Measurements from ENCODE around the gene DIS3L2.

Gene DIS3L2

DNA sequence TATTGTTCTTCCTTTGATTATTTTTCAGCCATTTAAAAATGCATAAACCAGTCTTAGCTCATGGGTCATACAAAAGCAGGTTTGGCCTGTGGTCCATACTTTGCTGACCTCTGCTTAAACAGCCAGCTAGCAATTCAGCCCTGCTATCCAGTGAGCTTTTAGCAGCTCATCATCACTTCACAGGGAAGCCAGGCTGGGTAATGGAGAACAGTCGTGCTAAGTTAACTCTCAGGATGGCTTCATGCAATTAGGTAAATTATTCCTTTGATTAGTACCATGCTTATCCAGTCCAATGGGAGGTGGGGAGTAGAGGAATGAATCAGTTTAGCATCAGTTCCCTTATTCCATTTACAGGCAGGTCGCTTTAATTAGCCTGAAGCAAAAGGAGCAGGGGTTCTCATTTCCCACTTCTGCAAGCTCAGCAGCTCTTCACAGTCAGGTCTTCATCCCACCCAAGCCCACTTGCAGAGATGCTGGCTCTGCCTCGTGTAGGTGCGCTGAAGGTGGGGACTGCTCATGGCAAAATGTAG lies 307.2 kb downstream of the DIS3L2 start:
- no peak for DNase-seq (ENCODE audit: low spot score)

DNA sequence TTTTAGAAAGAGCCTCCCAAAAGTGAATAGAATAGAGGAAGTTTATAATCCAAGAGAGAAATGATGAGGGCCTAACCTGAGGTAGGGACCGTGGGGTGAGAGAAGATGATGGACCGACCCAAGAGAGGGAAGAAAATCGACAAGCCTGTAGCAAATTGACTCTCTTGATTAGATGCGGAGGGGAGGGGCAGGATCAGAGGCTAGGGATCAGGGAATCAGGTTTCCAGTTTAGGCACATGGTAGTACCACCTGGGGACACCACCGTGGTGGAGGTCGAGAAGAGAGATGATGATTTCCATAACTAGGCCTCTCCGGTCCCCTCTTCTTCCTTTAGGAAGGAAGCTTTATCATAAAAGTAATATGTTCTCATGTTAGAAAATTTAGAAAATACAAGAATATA lies 308.4 kb downstream of the DIS3L2 start:
- no peak for DNase-seq (ENCODE audit: low spot score)

- DNase-seq (ENCODE audit: low spot score) = no peak
Observed at GRCh38 chr2:232273903-232274643, 312.6 kb downstream of the DIS3L2 start.

GRCh38 chr2:232275670-232276069 lies 314.2 kb downstream of the DIS3L2 start:
- no peak for DNase-seq (ENCODE audit: low spot score)

DNA sequence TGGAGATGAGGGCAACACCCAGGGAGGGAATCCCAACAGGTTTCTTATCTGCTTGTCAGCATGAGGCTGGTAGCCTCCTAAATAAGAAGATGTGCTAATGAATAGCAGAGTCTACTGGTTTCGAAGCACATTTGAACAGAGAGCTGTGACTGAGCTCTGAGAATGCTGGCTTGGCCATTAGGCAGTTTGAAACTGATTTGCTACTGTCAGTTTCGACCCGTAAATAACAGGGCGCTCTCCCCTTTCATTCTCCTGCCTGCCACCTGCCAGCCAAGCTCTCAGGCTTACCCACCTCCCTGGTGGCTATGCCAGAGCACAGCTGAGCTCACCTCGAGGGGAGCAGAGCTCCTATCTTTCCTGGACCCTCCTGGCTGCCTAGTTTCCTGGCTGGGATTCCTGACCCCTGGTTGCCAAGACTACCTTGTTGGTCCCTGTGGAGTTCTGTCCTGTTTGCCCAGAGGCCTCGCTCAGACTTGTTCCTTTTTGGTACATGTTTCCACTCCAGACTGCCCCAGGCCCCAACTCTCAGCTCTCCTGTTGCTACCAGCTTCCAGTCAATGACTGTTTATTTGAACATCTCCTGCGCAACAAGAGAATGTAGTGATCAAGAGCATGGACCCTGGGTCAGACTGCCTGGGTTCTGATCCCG lies 314.7 kb downstream of the DIS3L2 start:
- no peak for DNase-seq (ENCODE audit: low spot score)

DNA sequence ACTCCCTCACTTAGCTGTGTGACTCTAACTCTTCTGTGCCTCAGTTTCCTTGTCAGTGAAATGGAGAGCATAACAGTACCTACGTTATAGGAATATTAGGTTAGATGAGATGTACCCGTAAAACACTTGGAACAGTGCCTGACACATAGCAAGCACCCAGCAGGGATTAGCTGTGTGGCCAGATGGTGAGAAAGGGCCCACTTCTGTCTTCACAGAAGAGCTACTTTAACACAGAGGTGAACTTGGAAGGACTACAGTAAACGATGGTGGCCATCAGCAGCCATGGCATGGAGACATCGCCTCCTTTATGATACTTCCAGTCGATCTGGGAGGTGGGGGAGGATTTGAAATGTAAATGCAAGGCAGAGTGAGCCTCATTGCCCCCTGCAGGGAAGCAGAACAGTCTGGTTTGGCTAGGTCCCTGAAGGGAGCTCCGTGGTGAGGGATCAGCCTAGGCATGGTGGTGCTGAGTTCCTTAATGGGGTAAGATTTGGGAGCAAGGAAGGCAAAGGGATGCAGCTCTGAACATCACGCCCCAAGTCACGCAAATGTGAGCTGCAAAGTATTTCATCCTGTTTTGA lies 315.3 kb downstream of the DIS3L2 start:
- DNase-seq (ENCODE audit: low spot score) = no peak

- DNase-seq (ENCODE audit: low spot score) = no peak
Observed at GRCh38 chr2:232278534-232278933, 317.0 kb downstream of the DIS3L2 start.

- no peak for DNase-seq (ENCODE audit: low spot score)
Observed at GRCh38 chr2:232280341-232280740, 318.8 kb downstream of the DIS3L2 start.

DNA sequence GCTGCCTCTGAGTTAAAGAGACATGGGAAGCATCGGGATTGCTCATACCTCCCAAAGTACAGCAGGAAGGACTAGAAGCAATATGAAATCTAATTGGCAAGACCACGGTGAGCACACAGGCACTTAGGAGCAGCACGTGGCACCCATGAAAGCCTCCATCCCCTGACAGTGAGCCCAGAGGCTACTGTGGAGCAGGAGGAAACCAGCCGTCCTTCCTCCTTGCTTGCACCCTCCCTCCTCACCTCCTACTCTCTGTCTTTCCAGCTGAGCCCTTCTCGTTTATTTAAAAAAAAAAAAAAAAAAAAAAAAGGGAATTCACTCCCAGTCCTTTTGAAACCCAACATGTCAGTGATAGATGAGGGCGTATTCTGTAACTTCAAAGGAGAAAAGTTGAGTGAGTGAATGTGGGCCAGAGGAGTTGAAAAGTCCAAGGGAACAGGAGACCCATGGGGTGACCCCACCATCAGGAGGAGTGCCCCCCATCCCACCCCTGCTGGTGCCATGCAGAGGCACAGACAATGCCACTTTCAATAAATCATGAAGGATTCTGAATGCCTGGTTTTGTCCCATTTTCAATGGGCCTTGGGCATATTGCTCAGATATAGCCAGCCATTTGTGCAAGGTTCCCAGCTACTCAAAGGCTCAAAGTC lies 320.5 kb downstream of the DIS3L2 start:
- DNase-seq (ENCODE audit: low spot score) = no peak

- DNase-seq (ENCODE audit: low spot score) = no peak
Observed at GRCh38 chr2:232282508-232283055, 321.1 kb downstream of the DIS3L2 start.

GRCh38 chr2:232286001-232286868 lies 324.7 kb downstream of the DIS3L2 start:
- no peak for DNase-seq (ENCODE audit: low spot score)

GRCh38 chr2:232287316-232287715 lies 325.8 kb downstream of the DIS3L2 start:
- no peak for DNase-seq (ENCODE audit: low spot score)

DNA sequence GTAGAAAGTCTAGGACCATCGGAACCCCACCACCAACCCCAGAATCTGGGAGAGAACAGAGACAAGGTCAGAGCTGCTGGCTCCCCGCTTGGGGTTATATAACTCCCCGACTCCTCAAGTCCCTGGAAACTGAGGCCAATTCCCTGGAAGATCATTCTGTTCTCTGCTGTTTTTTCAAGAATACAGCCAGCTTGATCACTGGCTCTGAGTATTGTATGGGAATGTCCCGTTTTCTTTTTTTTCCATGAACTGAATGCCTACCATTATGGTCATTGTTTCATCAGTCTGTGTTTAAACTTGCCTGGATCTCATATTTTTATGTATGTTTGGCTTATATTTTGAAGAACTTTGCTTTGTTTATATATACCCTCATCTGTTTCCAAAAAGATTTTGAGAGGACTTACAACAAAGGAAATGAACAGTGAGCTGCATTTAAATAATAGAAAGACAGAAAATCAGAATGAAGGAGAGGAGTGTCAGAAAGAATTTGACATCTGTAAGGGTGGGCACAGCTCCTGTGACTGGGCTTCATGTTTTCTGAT lies 327.0 kb downstream of the DIS3L2 start:
- DNase-seq (ENCODE audit: low spot score) = no peak

DNA sequence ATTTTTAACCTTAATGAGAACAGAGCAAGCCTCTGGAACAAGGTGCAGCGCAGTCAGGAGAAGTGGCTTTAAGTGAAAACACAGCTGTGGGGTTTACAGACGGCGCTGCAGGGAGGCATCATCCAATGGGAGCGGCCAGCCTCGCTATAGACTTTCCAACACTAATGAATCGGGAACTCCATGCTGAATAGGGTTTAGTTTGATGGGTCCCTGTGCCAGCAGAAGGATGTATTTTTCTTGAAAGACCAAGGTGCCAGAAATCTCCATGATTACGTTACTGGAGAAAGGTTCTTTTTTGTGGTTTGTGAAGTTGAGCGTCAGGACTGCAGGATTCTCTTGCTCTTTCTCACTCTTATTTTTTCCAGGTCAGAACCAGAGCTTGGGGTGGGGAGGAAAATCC lies 329.2 kb downstream of the DIS3L2 start:
- DNase-seq (ENCODE audit: low spot score) = no peak

- DNase-seq (ENCODE audit: low spot score) = no peak
Observed at GRCh38 chr2:232291343-232291742, 329.8 kb downstream of the DIS3L2 start.

GRCh38 chr2:232292395-232293154 lies 331.1 kb downstream of the DIS3L2 start:
- DNase-seq (ENCODE audit: low spot score) = no peak

- DNase-seq (ENCODE audit: low spot score) = no peak
Observed at GRCh38 chr2:232293191-232293590, 331.7 kb downstream of the DIS3L2 start.

- no peak for DNase-seq (ENCODE audit: low spot score)
Observed at GRCh38 chr2:232295971-232296370, 334.5 kb downstream of the DIS3L2 start.

DNA sequence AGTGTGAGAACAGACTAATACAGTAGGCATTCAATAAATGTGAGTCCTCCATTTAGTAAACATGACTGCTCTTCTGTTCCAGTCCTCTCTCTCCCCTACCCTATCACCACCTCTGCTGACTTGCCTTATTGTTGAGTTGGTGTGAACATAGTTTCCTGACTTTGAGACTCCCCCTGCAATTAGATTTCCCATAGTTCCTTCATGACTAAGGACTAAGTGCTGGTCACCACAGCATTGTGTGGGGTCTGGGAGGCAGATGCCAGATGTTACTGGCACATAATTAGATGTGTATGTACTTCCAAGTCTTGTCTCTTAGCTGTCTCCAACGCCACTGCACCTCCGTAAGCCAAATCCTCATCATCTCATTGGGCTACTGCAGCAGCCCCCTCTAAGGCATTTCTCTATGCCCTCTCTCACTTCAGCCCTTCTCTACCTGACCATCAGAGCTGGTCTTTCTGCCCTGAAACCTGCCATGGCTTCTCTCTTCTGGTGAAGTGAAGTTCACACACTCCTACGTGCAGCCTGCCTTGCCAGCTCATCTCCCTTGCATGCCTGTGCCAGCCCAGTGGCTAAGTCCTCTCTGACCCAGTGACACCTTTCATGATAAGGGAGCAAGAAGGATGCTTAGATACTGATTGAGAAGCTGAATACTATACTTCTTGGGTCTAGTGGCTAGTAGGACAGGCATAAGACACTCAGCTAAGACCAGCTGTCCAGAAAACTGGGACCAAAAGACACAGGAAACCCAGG lies 335.4 kb downstream of the DIS3L2 start:
- DNase-seq (ENCODE audit: low spot score) = no peak

DNA sequence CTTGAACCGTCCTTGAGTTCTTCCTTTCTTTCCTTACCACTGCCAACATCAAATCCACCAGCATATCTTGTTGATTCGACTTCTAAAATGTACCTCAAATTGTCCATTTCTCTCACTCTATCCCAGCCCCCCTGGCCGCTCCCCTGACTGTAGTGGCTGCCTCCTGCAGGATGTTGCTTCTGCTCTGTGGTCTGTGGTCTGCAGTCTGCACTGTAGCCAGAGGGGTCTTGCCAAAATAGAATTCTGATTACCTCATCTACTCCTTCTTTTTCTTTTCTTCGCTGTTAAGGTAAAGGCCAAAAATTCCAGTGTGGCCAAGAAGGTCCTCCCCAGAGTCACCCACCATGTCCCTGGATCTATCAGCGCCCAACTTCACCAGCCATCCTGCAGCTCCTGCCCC lies 337.6 kb downstream of the DIS3L2 start:
- no peak for DNase-seq (ENCODE audit: low spot score)
